HepG2 (cell line): Measurements from ENCODE around the gene MAP3K20. TPM values are rescaled to one million over a fixed set of nuclear protein-coding genes. Genes with fewer than 3 reads are reported as not detected.

ENCODE experiments used
- ATAC-seq: fragments of 200-7000 bp; cut with Tn5 transposase; 3 replicates; pipeline ENCODE4 v1.9.1; 2020; ENCODE audit warnings: mild to moderate bottlenecking, moderate library complexity
- BruUV-seq: library from RNA; stranded (reverse); fragments of 400-500 nt; replicated peaks from 2 replicates; lab custom pipeline; 2021; lab: Mats Ljungman, UMichigan
- CTCF ChIA-PET: fragments of 300-600 bp; formaldehyde crosslinking; extraction: SDS; loops from one replicate; lab custom pipeline; 2021; ENCODE audit warnings: low total read pairs, inconsistent platforms, low intra/inter-chr PET ratio; lab: Yijun Ruan, JAX
- POLR2A ChIA-PET: fragments of 350-600 bp; sonication (Branson Sonifier 250); formaldehyde crosslinking; loops from one replicate; lab custom pipeline; 2020; ENCODE audit warnings: antibody characterized with exemption, inconsistent platforms; lab: Yijun Ruan, JAX
- DNase-seq: peaks from one replicate; pipeline ENCODE4 v3.0.0-alpha.2; 2015; ENCODE audit warnings: low spot score
- FAIRE-seq: peaks from 3 replicates; lab custom pipeline; 2011; peaks lifted over from hg19 to GRCh38; lab: Jason Lieb, UNC
- H2AFZ ChIP-seq: one replicate; pipeline ENCODE4 v1.6.1; 2011; ENCODE audit warnings: low read length, inconsistent platforms
- H3K27ac ChIP-seq: fragments of 300-600 bp; 3 replicates; pipeline ENCODE4 v1.8.0; 2011; ENCODE audit warnings: mixed run types, mild to moderate bottlenecking, mixed read lengths, low read length, inconsistent platforms; ENCODE audit not compliant: insufficient read depth; ENCODE audit errors: extremely low read length
- H3K27me3 ChIP-seq, 2 experiments: fragments of 200-600 bp in 1 of 2; 2 replicates in 1 of 2; 3 replicates in 1 of 2; pipeline versions ENCODE4 v1.6.0 to v1.8.0; 2011; ENCODE audit warnings: low read length in 2 of 2, mild to moderate bottlenecking in 2 of 2, moderate library complexity in 2 of 2, inconsistent platforms in 1 of 2; ENCODE audit not compliant: insufficient read depth in 2 of 2, control insufficient read depth in 1 of 2
- H3K36me3 ChIP-seq, 2 experiments: fragments of 200-600 bp in 1 of 2; replicated peaks in 1 of 2; 2 replicates in 1 of 2; 3 replicates in 1 of 2; pipeline versions ENCODE4 v1.5.1 to v1.8.0; 2011; ENCODE audit warnings: low read length in 2 of 2, inconsistent platforms in 1 of 2; ENCODE audit not compliant: insufficient read depth in 2 of 2, control insufficient read depth in 1 of 2
- H3K4me1 ChIP-seq: 2 replicates; pipeline ENCODE4 v1.5.1; 2012; ENCODE audit warnings: low read length, inconsistent platforms; ENCODE audit not compliant: insufficient read depth
- H3K4me2 ChIP-seq: 2 replicates; pipeline ENCODE4 v1.6.0; 2011; ENCODE audit warnings: low read depth, low read length, inconsistent platforms
- H3K4me3 ChIP-seq, 3 experiments: fragments of 200-600 bp in 1 of 3; sonication (generic), shearing (Covaris generic) in 1 of 3; replicated peaks in 1 of 3; 2 replicates each; pipeline ENCODE4 v1.5.1; 2011 to 2016; ENCODE audit warnings: low read length in 3 of 3, inconsistent platforms in 2 of 3, low read depth in 2 of 3, mild to moderate bottlenecking in 2 of 3, control low read depth in 1 of 3, mixed read lengths in 1 of 3; ENCODE audit not compliant: insufficient read depth in 1 of 3
- H3K79me2 ChIP-seq: one replicate; pipeline ENCODE4 v1.6.1; 2011; ENCODE audit warnings: low read length, inconsistent platforms; ENCODE audit not compliant: insufficient read depth
- H3K9ac ChIP-seq: 2 replicates; pipeline ENCODE4 v1.6.0; 2011; ENCODE audit warnings: mild to moderate bottlenecking, low read depth, low read length, inconsistent platforms; ENCODE audit not compliant: insufficient read depth
- H3K9me3 ChIP-seq: 2 replicates; pipeline ENCODE4 v1.5.1; 2012; ENCODE audit warnings: mild to moderate bottlenecking, low read length
- H4K20me1 ChIP-seq: 2 replicates; pipeline ENCODE4 v1.6.0; 2011; ENCODE audit warnings: inconsistent platforms, mild to moderate bottlenecking, low read length, moderate library complexity; ENCODE audit not compliant: insufficient read depth
- ZNF317 ChIP-seq: sonication (generic); formaldehyde crosslinking; IDR thresholded peaks from 2 replicates; pipeline ENCODE4 v1.5.0; 2020; ENCODE audit warnings: mild to moderate bottlenecking, missing genetic modification reagents
- in situ Hi-C: cut with HindIII; loops from 2 replicates; pipeline ENCODE4 v1.10.0; 2017; ENCODE audit warnings: low pct_unique_long_range_greater_than_20kb; ENCODE audit not compliant: extremely low pct_ligation_motif_present
- intact Hi-C: fragments of 100-400 bp; cut with micrococcal nuclease; formaldehyde crosslinking; loops from one replicate; pipeline ENCODE4 v1.10.0; 2022; ENCODE audit not compliant: unreplicated experiment
- polyA plus RNA-seq, 8 experiments: library from polyadenylated mRNA; depleted of rRNA in 3 of 8; stranded (reverse) in 7 of 8; unstranded in 1 of 8; fragments of >200 nt; fragmentation: Illumina TruSeq in 4 of 8; extraction: Trizol in 4 of 8; gene quantifications; 2 replicates each; pipeline versions ENCODE4 v1.2.1 to v1.2.3, GENCODE V29; 2011 to 2016; ENCODE audit warnings: low read depth in 4 of 8, missing spikeins in 1 of 8, mixed read lengths in 1 of 8; ENCODE audit not compliant: insufficient read depth in 1 of 8
- total RNA-seq, 5 experiments: library from RNA; depleted of rRNA; stranded (reverse); fragments of >200 nt; fragmentation: Illumina TruSeq; extraction: Trizol; gene quantifications; 2 replicates each; pipeline ENCODE4 v1.2.3, GENCODE V29; 2016; ENCODE audit warnings: low read depth in 1 of 5
- TF ChIP-seq, protein P1 (sequence below): sonication (generic); formaldehyde crosslinking; IDR thresholded peaks from 2 replicates; pipeline ENCODE4 v1.4.0; 2020; ENCODE audit warnings: mild to moderate bottlenecking, missing genetic modification reagents

The MAP3K20 gene
- total and polyA plus RNA-seq, 2 of the 13 experiments (the other 11 are each of a cell fraction or from before 2014, with no cell fraction given), result 5.2 to 13.5 TPM

GRCh38 chr2:173141666-173142065 is 66.0 kb downstream of the MAP3K20 start:
- no peak for FAIRE-seq

More at GRCh38 chr2:173141666-173142065, 66.0 kb downstream of the MAP3K20 start:
- Histone ChIP-seq H3K36me3 (no peaks in the 10 kb centered on the region), H3K79me2 (no peaks in the 10 kb centered on the region), H3K4me2 (no peak overlapping the region), H3K9me3 (peaks cover 4% of the 10 kb centered on the region; the same call in 1 of the 2 replicates), H4K20me1 (no peaks in the 10 kb centered on the region)
- DNase-seq, result no peak
- CTCF ChIA-PET, result no interaction called here
- in situ Hi-C loops, result no loop called here
- TF ChIP-seq, protein P1, sequence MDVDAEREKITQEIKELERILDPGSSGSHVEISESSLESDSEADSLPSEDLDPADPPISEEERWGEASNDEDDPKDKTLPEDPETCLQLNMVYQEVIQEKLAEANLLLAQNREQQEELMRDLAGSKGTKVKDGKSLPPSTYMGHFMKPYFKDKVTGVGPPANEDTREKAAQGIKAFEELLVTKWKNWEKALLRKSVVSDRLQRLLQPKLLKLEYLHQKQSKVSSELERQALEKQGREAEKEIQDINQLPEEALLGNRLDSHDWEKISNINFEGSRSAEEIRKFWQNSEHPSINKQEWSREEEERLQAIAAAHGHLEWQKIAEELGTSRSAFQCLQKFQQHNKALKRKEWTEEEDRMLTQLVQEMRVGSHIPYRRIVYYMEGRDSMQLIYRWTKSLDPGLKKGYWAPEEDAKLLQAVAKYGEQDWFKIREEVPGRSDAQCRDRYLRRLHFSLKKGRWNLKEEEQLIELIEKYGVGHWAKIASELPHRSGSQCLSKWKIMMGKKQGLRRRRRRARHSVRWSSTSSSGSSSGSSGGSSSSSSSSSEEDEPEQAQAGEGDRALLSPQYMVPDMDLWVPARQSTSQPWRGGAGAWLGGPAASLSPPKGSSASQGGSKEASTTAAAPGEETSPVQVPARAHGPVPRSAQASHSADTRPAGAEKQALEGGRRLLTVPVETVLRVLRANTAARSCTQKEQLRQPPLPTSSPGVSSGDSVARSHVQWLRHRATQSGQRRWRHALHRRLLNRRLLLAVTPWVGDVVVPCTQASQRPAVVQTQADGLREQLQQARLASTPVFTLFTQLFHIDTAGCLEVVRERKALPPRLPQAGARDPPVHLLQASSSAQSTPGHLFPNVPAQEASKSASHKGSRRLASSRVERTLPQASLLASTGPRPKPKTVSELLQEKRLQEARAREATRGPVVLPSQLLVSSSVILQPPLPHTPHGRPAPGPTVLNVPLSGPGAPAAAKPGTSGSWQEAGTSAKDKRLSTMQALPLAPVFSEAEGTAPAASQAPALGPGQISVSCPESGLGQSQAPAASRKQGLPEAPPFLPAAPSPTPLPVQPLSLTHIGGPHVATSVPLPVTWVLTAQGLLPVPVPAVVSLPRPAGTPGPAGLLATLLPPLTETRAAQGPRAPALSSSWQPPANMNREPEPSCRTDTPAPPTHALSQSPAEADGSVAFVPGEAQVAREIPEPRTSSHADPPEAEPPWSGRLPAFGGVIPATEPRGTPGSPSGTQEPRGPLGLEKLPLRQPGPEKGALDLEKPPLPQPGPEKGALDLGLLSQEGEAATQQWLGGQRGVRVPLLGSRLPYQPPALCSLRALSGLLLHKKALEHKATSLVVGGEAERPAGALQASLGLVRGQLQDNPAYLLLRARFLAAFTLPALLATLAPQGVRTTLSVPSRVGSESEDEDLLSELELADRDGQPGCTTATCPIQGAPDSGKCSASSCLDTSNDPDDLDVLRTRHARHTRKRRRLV (CRISPR knock-in tag), result no peak
- TF ChIP-seq ZNF317 (CRISPR knock-in tag), result peak; percentile 98
- TF ChIP-seq, all 625 proteins: peak for 1
- ATAC-seq, result no peak
- H2AFZ ChIP-seq, result no peak overlapping the region
- no peak overlapping the region for H3K4me3 ChIP-seq
- BruUV-seq, result no TSS peak
- POLR2A ChIA-PET, result no interaction called here
- H3K9ac ChIP-seq, result no peak overlapping the region
- no peak overlapping the region for H3K27ac ChIP-seq
- intact Hi-C loops, result no loop called here
- no peaks in the 10 kb centered on the region for H3K27me3 ChIP-seq
- H3K4me1 ChIP-seq, result no peaks in the 10 kb centered on the region
